Stimulated activated CD4-positive, alpha-beta T cell treated with anti-CD3 and anti-CD28 coated beads, TNF-alpha, amount 100 ng/mL, for 1 hour (primary cell): Measurements from ENCODE around the gene CERS6.
"Not testable (repeated sequence)": the region's sequence is repeated elsewhere in the genome, so short reads cannot be mapped to it uniquely, and the experiment has no call there.

ENCODE experiments used
- DNase-seq, 3 donors: peaks; one replicate each; pipeline ENCODE4 v3.0.0-alpha.2; 2020; ENCODE audit warnings: low read depth in 3 of 3, low spot score in 1 of 3

Gene CERS6

DNA sequence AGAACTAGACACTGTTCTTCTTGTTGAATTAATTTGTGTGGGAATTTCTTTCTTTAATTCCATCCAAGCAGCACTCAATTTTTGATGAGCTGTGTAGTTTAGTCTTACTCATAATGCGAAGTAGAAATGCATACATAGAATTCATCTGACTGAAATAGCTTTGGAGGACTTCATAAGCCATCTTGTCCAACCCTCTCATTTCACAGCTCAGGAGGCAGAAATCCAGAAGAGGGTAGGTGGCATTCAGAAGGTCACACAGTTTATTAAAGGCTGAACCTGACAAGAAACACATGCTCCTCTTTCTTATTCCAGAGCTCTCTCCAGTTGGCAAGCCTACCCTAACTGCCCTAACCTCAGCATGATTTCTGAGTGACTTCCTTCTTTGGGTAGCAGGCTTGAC, 177.1 kb downstream of the CERS6 start:
- DNase-seq, result no peak

- no peak for DNase-seq
Measured at GRCh38 chr2:168633895-168634294, 177.8 kb downstream of the CERS6 start.

DNA sequence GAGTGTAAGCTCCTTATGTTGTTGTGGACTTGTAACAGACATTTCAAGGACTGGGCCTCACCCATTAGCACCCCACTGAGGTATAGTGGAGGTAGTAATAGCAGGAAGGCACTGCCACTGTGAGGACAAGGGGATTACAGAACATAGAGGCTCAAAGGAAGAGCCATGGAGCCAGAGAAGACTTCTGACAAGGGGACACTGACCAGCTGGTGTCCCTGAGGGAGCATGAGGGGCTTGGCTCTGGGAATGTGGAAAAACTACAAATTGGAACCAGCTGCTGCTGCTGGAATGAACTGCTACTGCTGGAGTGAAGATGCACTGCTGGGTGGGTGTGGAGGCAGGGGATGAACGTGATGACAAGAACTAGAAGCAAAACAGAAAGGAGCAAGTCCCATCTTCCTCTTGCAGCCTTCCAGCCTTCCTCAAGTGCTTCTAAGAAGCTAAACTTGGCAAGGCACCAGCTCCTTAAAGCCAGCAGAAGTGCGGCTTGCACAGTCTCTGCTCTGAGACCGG, 179.0 kb downstream of the CERS6 start:
- DNase-seq, result no peak

DNA sequence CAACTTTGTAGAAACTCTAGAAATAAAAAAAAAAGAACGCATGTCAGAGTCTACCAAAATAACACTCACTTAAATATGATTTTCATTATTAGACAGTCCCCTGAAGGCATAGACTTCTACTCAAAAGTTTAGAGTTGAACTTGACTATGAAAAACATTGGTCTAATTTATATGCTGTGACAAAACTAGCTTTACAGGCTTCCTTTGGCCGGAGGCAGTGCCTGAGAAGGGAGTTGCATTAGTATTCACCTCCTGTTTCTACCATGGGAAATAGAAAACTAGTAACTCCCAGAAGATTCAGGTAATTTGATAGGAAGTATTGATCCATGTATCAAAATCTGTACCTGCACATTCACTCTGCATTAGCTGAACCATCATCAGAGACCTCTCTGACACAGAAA, 182.9 kb downstream of the CERS6 start:
- no peak for DNase-seq

GRCh38 chr2:168639441-168639898, 183.4 kb downstream of the CERS6 start:
- DNase-seq, result no peak

DNA sequence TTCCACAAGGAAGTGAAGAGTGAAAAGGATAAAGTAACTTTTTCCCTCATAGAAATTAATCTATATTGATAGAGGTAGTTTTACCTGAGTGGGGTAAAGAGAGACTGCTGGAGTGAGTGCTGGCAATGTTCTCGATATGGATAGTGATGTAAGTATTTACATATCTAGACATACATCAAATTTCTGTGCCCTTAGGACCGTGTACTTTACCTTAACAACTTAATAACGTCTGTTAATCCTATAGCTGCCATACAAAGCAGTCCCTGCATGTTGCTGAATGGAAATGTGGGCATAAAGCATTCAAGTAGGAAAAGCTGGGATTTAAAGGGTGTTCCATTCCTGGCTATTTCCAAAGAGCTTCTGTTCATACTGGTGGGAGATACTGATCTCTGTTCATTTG, 184.0 kb downstream of the CERS6 start:
- no peak for DNase-seq

GRCh38 chr2:168641636-168642035, 185.6 kb downstream of the CERS6 start:
- no peak for DNase-seq

DNA sequence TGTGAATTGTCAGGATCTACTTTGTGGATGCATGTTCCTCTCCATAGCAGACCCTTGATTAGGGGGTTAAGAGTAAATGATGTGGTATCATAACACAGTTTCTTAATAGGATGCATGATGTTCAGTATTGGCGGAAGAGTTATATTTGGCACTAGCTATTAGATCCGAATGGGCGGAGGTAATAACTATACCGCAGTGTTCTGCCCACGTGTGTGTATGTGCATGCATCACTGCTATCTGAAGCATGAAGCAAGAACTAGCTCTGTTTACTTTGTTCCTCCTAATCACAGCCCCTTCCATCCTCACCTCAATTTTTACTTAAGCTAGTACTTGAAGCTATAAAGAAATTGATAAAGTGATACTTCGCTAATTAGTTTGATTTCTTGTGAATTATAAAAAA, 186.8 kb downstream of the CERS6 start:
- DNase-seq, result no peak

- no peak for DNase-seq
Measured at GRCh38 chr2:168643979-168644378, 187.9 kb downstream of the CERS6 start.

DNA sequence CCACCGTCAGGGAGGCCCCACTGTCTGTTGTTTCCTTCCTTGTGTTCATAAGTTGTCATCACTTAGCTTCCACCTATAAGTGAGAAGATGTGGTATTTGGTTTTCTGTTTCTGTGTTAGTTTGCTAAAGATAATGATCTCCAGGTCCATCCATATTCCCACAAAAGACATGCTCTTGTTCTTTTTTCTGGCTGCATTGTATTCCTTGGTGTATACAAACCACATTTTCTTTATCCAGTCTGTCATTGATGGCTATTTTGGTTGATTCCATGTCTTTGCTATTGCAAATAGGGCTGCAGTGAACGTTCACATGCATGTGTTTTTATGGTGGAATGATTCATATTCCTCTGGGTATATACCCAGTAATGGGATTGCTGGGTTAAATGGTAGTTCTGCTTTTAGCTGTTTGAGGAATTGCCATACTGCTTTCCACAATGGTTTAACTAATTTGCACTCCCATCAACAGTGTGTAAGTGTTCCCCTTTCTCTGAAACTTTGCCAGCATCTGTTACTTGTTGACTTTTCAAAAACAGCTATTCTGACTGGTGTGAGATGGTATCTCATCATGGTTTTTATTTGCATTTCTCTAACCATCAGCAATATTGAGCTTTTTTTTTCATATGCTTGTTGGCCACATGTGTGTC, 189.7 kb downstream of the CERS6 start:
- no peak for DNase-seq

DNA sequence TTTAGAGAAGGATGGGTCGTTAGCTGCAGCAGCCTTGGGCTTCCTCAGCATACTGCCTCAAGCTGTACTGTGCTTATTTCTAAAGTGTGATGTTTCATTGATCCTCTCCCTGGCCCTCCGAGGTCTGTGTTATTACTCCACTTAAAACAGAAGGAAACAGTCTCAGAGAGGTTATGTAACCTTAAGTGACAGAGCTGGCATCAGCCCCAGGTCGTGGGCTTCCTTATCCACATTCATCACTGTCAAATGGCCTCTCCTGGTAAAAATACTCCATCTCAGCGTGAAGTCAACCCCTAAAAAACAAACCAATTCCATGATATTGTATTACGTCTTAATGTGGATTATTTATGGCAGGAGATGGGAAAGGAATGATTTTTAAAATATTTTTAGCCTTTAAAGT, 193.0 kb downstream of the CERS6 start:
- no peak for DNase-seq

GRCh38 chr2:168649562-168649961, 193.5 kb downstream of the CERS6 start:
- no peak for DNase-seq

- DNase-seq, result no peak
Measured at GRCh38 chr2:168650139-168650538, 194.1 kb downstream of the CERS6 start.

- no peak for DNase-seq
Measured at GRCh38 chr2:168650781-168651180, 194.7 kb downstream of the CERS6 start.

- DNase-seq, result no peak
Measured at GRCh38 chr2:168652997-168653921, 197.2 kb downstream of the CERS6 start.

GRCh38 chr2:168654705-168655104, 198.6 kb downstream of the CERS6 start:
- DNase-seq, result no peak

DNA sequence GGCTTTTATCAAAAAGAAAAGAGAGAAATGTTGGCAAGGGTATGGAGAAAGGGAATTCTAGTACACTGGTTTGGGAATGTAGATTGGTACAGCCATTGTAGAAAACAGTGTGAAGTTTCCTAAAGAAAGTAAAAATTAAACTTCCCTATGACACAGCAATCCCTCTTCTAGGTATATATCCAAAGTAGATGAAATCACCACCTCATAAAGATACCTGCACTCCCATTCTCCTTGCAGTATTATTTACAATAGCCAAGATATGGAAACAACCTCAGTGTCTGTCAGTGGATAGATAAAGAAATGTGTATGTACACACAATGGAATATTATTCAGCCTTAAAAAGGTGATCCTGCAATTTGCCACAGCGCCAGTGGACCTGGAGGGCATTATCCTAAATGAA, 199.1 kb downstream of the CERS6 start:
- no peak for DNase-seq

GRCh38 chr2:168657378-168657777, 201.3 kb downstream of the CERS6 start:
- not testable (repeated sequence) for DNase-seq

GRCh38 chr2:168658706-168659105, 202.6 kb downstream of the CERS6 start:
- DNase-seq, result no peak

DNA sequence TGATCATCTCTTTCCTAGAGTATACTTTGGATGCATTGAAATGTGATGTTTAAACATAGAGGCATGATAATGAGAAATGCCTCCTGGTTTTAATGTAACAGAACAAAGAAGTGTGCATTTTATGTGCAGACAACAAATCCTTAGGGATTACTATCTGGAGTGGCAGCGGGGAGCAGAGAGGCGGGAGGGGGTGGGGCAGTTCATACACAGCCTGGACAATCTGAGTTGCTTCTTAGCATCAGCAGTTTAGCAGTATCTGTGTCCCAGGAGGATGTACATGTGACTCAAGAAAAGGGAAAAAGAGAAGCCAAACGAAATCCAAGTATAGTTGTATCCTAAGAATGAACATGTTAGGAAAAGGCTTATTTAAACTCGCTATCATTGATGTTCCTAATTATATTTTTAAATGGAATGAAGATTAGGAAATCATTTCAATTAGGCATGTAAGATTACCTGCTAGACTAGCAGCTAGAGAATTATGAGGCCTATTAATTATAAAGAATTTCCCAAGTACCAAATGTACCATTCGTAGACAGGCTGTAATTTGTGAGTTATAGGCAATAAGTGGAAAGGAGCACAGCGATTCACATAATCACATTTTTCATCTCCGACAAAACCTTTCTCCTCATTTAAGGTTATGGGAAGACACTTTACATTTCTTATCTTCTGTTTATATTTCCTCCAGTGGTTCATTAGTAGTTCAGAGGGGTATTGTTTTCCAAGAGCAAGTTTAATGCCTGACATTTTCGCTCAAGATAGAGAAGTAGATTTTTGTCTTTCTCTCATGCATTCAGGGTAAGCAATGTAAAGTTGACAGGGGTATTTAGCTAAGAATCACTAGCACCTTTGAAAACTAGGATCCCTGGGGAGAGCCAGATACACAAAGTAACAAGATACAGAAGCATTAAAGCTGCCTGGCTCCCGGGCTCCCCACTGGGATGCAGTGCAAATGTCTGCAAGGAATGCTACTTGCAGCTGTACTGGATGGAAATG, 205.1 kb downstream of the CERS6 start:
- no peak for DNase-seq

- DNase-seq, result no peak
Measured at GRCh38 chr2:168661863-168662256, 205.8 kb downstream of the CERS6 start.
